ENCODE measurements around the gene SASH1.

SASH1 gene

DNA sequence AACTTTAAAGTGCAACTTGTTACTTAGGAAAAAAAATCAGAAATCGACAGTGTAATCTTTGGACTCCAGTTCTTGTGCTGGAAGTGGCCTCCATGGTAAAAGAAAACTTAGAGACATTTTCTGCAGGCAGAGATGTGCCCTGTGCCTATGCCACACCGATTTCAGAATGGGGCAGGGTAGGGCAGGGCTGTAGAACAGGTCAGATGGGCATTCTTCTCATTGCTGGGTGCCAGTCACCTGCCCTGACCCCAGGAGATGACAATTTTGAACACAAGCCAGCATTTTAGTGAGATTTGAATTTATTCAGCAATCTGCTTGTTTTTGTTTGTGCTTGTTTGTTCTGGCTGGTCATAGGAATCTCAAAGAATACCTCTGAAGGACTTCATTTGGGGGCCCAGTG is 63.3 kb downstream of the SASH1 start:
- no peak for DNase-seq (ENCODE audit: low spot score)

DNA sequence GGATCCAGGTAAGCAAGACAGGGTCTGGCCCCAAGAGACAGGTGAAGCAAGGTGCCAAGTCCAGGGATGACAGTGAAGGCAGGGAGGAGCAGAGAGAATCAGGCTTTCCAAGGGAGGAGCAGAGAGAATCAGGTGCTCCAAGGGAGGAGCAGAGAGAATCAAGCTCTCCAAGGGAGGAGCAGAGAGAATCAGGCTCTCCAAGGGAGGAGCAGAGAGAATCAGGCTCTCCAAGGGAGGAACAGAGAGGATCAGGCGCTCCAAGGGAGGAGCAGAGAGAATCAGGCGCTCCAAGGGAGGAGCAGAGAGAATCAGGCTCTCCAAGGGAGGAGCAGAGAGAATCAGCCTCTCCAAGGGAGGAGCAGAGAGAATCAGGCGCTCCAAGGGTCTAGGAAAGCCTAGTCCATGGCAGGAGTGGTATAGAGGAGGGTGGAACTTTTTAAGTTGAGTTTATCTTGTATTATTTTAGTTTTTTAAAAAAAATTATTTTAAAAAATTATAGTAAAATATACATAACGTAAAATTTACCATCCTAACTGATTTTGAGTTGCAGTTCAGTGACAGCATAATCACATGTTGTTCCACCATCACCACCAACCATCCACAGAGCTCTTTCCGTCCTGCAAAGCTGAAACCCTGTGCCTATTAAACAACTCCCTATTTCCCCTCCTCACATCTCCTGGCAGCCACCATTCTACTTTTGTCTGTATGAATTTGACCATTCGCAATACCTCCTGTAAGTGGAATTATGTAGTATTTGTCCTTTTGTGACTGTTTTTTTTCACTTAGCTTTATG is 64.1 kb downstream of the SASH1 start:
- no peak for DNase-seq (ENCODE audit: low spot score)

- peak; percentile 82 for DNase-seq (ENCODE audit: low spot score)
These were observed 64.7 kb downstream of the SASH1 start for GRCh38 chr6:148407372-148407771.

GRCh38 chr6:148413321-148414091 is 70.9 kb downstream of the SASH1 start:
- DNase-seq (ENCODE audit: low spot score) = no peak

DNA sequence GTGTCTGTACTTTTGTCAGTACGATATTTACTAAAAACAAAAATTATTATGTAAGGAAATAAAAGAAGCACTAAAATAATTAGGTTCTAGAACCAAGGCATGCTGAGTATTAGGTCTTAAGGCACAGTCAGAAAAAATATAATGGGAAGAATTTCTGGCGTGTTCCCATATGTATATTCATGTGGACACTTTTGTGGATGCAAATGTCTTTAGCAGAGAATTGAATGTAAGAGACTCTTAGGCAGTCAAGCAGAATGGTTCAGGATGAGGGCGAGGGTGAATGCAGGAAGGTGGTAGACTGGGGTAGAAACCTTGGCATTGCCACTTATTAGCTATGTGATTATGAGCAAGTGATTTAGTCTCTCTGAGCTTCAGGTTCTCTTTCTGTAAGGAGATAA is 71.5 kb downstream of the SASH1 start:
- no peak for DNase-seq (ENCODE audit: low spot score)

DNA sequence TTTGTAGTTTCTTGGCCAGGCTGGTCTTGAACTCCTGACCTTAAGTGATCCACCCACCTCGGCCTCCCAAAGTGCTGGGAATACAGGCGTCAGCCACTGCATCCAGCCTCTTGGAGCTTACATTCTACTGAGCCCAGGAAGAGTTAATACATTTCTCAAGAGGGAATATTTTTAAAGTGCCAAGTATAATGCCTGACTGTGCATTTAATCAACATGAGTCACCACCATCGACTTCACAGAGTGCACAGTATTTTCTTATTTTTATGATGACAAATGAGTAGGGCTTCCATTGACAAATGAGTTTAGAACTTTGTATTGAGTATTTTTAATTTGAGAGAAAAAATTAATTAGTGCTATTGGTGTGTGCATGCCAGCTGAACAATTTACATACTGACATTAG is 72.2 kb downstream of the SASH1 start:
- DNase-seq (ENCODE audit: low spot score) = peak; percentile 68

- no peak for DNase-seq (ENCODE audit: low spot score)
These were observed 73.0 kb downstream of the SASH1 start for GRCh38 chr6:148415511-148416260.

GRCh38 chr6:148416330-148416965 is 73.8 kb downstream of the SASH1 start:
- no peak for DNase-seq (ENCODE audit: low spot score)

GRCh38 chr6:148417045-148417444 is 74.4 kb downstream of the SASH1 start:
- DNase-seq (ENCODE audit: low spot score) = no peak

GRCh38 chr6:148419430-148419829 is 76.8 kb downstream of the SASH1 start:
- DNase-seq (ENCODE audit: low spot score) = no peak

GRCh38 chr6:148422085-148422484 is 79.4 kb downstream of the SASH1 start:
- no peak for DNase-seq (ENCODE audit: low spot score)

GRCh38 chr6:148423133-148423532 is 80.5 kb downstream of the SASH1 start:
- no peak for DNase-seq (ENCODE audit: low spot score)

DNA sequence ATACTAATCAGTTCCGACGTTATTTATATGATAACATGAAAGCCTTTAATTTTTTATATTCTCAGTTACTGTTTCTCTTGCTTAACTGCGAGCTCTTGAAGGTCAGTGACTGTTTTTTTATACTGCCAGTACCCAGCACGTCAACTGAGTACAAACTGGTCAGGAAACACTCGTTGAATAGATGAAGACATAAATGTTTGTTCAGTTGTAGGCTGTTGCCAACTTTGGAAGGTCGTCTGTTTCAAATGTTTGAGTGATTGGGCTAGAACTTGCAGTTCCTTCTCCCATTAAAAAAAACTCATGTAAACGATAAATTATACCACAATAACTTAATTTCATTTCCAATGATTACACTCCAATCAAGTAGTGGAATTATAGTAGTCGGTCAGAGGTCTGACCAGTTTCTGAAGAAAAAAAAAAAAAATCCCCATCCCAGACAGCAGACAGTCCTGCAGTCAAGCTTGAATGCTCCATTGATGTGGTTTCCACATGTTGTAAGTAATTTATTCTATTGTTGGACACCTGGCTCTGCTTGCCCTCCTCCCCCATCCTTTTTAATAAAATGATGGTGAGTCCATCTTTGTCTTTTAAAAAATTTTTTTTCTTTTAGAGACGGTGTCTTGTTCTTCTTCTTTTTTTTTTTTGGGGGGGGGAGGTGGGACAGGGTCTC is 81.1 kb downstream of the SASH1 start:
- no peak for DNase-seq (ENCODE audit: low spot score)

DNA sequence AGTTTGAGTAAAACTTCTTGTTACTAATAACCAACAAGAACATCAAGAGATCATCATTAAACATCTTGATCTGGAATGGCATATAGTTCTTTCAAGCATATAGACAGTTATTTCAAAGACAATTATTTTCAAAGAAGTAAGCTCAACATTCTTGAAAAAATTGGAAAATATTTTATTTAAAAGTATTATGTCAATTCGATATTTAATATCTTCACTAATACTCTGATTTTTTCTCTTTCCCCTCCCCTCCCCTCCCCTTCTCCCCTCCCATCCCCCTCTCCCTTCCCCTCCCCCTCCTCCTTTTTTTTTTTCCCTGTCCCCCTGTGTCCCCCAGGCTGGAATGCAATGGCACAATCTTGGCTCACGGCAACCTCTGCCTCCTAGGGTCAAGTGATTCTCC is 82.8 kb downstream of the SASH1 start:
- DNase-seq (ENCODE audit: low spot score) = no peak

GRCh38 chr6:148426317-148426977 is 83.8 kb downstream of the SASH1 start:
- no peak for DNase-seq (ENCODE audit: low spot score)

DNA sequence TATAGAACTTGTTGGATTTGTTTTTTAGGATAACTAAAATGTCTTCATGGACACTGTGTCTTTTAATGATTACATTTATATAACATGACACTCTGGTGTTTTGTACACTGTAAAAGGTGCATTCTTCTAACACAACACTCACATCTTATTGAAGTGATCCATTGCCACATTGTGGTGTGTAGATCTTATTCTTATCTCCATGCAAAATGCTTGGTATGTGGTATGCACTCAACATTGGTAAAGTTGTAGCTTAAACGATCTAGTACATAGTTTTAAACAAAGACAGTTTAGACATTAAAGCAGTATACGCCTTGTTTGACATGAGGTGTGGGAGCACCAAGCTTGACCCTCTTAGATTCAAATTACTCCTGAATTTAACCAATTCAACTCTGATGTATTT is 84.7 kb downstream of the SASH1 start:
- no peak for DNase-seq (ENCODE audit: low spot score)

DNA sequence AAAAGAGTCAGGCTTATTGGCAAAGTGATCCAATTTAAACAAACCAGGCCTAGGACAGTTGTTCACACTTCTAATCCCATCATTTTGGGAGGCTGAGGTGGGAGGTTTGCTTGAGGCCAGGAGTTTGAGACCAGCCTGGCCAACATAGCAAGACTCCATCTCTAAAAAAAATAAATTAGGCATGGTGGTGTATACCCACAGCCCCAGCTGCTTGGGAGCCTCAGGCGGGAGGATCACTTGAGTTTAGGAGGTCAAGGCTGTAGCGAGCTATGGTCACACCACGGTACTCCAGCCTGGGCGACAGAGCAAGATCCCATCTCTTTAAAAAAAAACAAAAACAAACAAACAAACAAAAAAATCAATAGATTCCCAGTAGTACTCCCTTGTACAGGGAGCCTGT is 86.8 kb downstream of the SASH1 start:
- DNase-seq (ENCODE audit: low spot score) = no peak

- DNase-seq (ENCODE audit: low spot score) = no peak
These were observed 88.3 kb downstream of the SASH1 start for GRCh38 chr6:148430897-148431296.

GRCh38 chr6:148431413-148431812 is 88.8 kb downstream of the SASH1 start:
- DNase-seq (ENCODE audit: low spot score) = no peak

DNA sequence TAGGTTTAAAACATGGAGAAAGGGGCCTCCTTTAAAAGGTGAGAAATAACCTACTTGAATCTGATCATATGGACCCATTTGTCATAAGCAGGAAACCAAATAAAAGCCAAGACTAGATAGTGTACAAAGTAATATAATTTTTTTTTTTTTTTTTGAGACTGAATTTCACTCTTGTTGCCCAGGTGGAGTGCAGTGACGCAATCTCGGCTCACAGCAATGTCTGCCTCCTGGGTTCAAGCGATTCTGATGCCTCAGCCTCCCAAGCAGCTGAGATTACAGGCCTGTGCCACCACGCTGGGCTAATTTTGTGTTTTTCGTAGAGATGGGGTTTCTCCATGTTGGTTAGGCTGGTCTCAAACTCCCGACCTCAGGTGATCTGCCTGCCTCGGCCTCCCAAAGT is 89.2 kb downstream of the SASH1 start:
- no peak for DNase-seq (ENCODE audit: low spot score)

All from AG20443 (cell line).